Measurements from ENCODE around the gene BNC2.

DNA sequence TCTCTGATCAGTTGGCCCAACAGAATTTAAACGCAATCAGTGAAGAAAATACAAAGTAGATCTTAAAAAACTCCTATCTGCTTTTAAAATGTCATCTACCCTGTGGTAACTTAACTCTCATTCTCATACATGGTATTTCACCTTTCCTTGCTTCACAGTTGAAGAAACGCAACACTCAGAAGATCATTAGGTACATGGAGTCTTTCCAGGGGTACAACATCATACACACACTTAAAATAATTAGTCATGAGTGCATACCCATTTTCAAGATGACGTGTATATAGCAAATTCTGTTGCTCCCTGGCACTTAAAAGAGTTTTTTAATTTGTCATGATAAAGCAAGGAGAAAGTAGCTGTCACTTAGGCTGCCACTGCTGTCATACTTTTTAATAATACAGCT lies 259.9 kb downstream of the BNC2 start:
- TF ChIP-seq, protein P1, sequence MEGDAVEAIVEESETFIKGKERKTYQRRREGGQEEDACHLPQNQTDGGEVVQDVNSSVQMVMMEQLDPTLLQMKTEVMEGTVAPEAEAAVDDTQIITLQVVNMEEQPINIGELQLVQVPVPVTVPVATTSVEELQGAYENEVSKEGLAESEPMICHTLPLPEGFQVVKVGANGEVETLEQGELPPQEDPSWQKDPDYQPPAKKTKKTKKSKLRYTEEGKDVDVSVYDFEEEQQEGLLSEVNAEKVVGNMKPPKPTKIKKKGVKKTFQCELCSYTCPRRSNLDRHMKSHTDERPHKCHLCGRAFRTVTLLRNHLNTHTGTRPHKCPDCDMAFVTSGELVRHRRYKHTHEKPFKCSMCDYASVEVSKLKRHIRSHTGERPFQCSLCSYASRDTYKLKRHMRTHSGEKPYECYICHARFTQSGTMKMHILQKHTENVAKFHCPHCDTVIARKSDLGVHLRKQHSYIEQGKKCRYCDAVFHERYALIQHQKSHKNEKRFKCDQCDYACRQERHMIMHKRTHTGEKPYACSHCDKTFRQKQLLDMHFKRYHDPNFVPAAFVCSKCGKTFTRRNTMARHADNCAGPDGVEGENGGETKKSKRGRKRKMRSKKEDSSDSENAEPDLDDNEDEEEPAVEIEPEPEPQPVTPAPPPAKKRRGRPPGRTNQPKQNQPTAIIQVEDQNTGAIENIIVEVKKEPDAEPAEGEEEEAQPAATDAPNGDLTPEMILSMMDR (conservative IDR thresholded peaks at IDR 0.05; ENCODE audit: low read depth, low read length) = no peak
- TF ChIP-seq BHLHE40 (IDR thresholded peaks at IDR 0.05; ENCODE audit: low read depth, low read length) (no peak), RAD21 (IDR thresholded peaks at IDR 0.05; ENCODE audit: low read length) (no peak), SMC3 (IDR thresholded peaks at IDR 0.05; ENCODE audit: low read depth, low read length) (no peak), POLR2A (IDR thresholded peaks at IDR 0.05; ENCODE audit: low read depth, low read length) (no peak), NFE2L2 (IDR thresholded peaks at IDR 0.05; ENCODE audit: low read depth, low read length) (no peak)
- TF ChIP-seq, protein P2, sequence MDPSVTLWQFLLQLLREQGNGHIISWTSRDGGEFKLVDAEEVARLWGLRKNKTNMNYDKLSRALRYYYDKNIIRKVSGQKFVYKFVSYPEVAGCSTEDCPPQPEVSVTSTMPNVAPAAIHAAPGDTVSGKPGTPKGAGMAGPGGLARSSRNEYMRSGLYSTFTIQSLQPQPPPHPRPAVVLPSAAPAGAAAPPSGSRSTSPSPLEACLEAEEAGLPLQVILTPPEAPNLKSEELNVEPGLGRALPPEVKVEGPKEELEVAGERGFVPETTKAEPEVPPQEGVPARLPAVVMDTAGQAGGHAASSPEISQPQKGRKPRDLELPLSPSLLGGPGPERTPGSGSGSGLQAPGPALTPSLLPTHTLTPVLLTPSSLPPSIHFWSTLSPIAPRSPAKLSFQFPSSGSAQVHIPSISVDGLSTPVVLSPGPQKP (IDR thresholded peaks at IDR 0.05; ENCODE audit: borderline replicate concordance, low read depth, low read length) = no peak
